MCF 10A (cell line): Measurements from ENCODE around the gene CLDN10. TPM values are rescaled to one million over a fixed set of nuclear protein-coding genes. Genes with fewer than 3 reads are reported as not detected.
A peak's percentile ranks its signal among the peaks of the same experiment; 100 is the strongest.

Experiments
- Bru-seq: library from RNA; stranded (reverse); fragments of 400-500 nt; gene quantifications from one replicate; lab custom pipeline; 2021; lab: Mats Ljungman, UMichigan
- BruChase-seq, 2 experiments: library from RNA; stranded (reverse); fragments of 400-500 nt; gene quantifications; one replicate each; lab custom pipeline; 2021; lab: Mats Ljungman, UMichigan
- BruUV-seq: library from RNA; stranded (reverse); fragments of 400-500 nt; replicated peaks from 2 replicates; lab custom pipeline; 2021; lab: Mats Ljungman, UMichigan
- CTCF ChIA-PET: fragments of 300-600 bp; sonication (Branson Sonifier 250); formaldehyde crosslinking; extraction: SDS; loops from one replicate; lab custom pipeline; 2021; ENCODE audit warnings: antibody characterized with exemption, inconsistent platforms; lab: Yijun Ruan, JAX
- POLR2A ChIA-PET: fragments of 300-600, 350-650 bp; sonication (Branson Sonifier 250); formaldehyde crosslinking; extraction: SDS; loops from one replicate; lab custom pipeline; 2020; ENCODE audit warnings: antibody characterized with exemption, inconsistent platforms; lab: Yijun Ruan, JAX
- DNase-seq: peaks from one replicate; pipeline ENCODE4 v3.0.0-alpha.2; 2018; ENCODE audit not compliant: unreplicated experiment
- H3K27ac Mint-ChIP-seq: one replicate; pipeline ENCODE4 v1.8.0; 2022; ENCODE audit warnings: mild to moderate bottlenecking, low read depth, mixed read lengths; ENCODE audit not compliant: unreplicated experiment
- H3K27me3 Mint-ChIP-seq: one replicate; pipeline ENCODE4 v1.8.0; 2022; ENCODE audit warnings: mixed read lengths; ENCODE audit not compliant: insufficient read depth, unreplicated experiment
- H3K36me3 Mint-ChIP-seq: one replicate; pipeline ENCODE4 v1.8.0; 2022; ENCODE audit warnings: mild to moderate bottlenecking, moderate library complexity, mixed read lengths; ENCODE audit not compliant: insufficient read depth, unreplicated experiment
- H3K4me1 Mint-ChIP-seq: one replicate; pipeline ENCODE4 v1.8.0; 2022; ENCODE audit warnings: mixed read lengths; ENCODE audit not compliant: insufficient read depth, unreplicated experiment
- H3K4me3 Mint-ChIP-seq: one replicate; pipeline ENCODE4 v1.8.0; 2022; ENCODE audit warnings: mild to moderate bottlenecking, moderate library complexity, mixed read lengths; ENCODE audit not compliant: unreplicated experiment
- H3K9me3 Mint-ChIP-seq: one replicate; pipeline ENCODE4 v1.8.0; 2022; ENCODE audit warnings: mixed read lengths; ENCODE audit not compliant: unreplicated experiment
- intact Hi-C: fragments of 100-400 bp; cut with micrococcal nuclease; formaldehyde crosslinking; loops from 2 replicates; pipeline ENCODE4 v1.14.1; 2022
- long read RNA-seq: library from polyadenylated mRNA; stranded (forward); transcript quantifications from one replicate; pipeline ENCODE4 v2.0.0, GENCODE V29; 2022
- total RNA-seq: library from RNA; stranded (reverse); gene quantifications from 2 replicates; pipeline ENCODE4 v1.2.3, GENCODE V29; 2022
- TF ChIP-seq, protein P1 (sequence below): fragments of 200-600 bp; IDR thresholded peaks from one replicate; pipeline ENCODE4 v1.8.0; 2022; ENCODE audit warnings: antibody characterized with exemption, mild to moderate bottlenecking; ENCODE audit not compliant: unreplicated experiment

CLDN10 gene, protein sequence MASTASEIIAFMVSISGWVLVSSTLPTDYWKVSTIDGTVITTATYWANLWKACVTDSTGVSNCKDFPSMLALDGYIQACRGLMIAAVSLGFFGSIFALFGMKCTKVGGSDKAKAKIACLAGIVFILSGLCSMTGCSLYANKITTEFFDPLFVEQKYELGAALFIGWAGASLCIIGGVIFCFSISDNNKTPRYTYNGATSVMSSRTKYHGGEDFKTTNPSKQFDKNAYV
- total RNA-seq (not detected in 2 replicates), Bru-seq, nascent RNA (percentile 2 among the genes with signal in this experiment), BruChase-seq, experiment 1, labeled RNA remaining after a 6-hour chase (not detected), BruChase-seq, experiment 2, labeled RNA remaining after a 2-hour chase (not detected)
- long read RNA-seq = 0 reads

GRCh38 chr13:95552539-95553441 lies at the start of gene CLDN10:
Gene CLDN10 (plus strand): TSS chr13:95552720. CDS start chr13:95552754, 34 bp downstream.
- POLR2A ChIA-PET = no interaction called here
- Mint-ChIP-seq H3K4me3 (no peak within 1 kb of the TSS), H3K27ac (no peak within 1 kb of the TSS)

DNA sequence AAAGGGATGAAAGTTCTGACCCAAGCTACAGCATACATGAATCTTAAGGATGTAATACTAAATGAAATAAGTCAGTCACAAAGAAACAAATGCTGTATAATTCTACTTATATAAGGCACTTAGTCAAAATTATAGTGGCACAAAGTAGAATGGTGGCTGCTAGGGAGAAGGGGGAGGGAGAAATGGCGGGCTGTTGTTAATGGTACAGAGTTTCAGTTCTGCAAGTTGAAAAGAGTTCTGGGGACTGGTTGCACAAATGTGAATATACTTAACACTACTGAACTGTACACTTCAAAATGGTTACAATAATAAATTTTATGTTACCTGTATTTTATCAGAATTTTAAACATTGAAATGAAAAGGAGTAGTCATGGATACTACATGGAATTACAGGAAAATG lies 48.9 kb upstream of the CLDN10 start:
- BruUV-seq = no TSS peak
- peaks cover 6% of the 10 kb centered on the region for H3K4me1 Mint-ChIP-seq
- H3K27me3 Mint-ChIP-seq = no peaks in the 10 kb centered on the region
- H3K36me3 Mint-ChIP-seq = no peaks in the 10 kb centered on the region
- CTCF ChIA-PET = interaction anchor here (0.6 to 1.1 kb wide), 2 partner anchors 27 to 29 kb away, joined by 3 to 5 read pairs; no protein-coding TSS in a partner anchor
- TF ChIP-seq, protein P1, sequence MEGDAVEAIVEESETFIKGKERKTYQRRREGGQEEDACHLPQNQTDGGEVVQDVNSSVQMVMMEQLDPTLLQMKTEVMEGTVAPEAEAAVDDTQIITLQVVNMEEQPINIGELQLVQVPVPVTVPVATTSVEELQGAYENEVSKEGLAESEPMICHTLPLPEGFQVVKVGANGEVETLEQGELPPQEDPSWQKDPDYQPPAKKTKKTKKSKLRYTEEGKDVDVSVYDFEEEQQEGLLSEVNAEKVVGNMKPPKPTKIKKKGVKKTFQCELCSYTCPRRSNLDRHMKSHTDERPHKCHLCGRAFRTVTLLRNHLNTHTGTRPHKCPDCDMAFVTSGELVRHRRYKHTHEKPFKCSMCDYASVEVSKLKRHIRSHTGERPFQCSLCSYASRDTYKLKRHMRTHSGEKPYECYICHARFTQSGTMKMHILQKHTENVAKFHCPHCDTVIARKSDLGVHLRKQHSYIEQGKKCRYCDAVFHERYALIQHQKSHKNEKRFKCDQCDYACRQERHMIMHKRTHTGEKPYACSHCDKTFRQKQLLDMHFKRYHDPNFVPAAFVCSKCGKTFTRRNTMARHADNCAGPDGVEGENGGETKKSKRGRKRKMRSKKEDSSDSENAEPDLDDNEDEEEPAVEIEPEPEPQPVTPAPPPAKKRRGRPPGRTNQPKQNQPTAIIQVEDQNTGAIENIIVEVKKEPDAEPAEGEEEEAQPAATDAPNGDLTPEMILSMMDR = no peak
- H3K27ac Mint-ChIP-seq = no peak overlapping the region
- POLR2A ChIA-PET = interaction anchor here (1.4 kb wide), 1 partner anchor 10 kb away, joined by 5 read pairs; no protein-coding TSS in a partner anchor
- H3K4me3 Mint-ChIP-seq = no peak overlapping the region
- no peak for DNase-seq
- intact Hi-C loops = no loop called here
- peaks cover 11% of the 10 kb centered on the region for H3K9me3 Mint-ChIP-seq

More at GRCh38 chr13:95552539-95553441, at the start of gene CLDN10:
- TF ChIP-seq, protein P1 = no peak
- DNase-seq = no peak
- intact Hi-C loops = no loop called here
- CTCF ChIA-PET = interaction anchor here (0.9 to 1.2 kb wide), 3 partner anchors 11 to 55 kb away, joined by 3 to 8 read pairs (median 3); no protein-coding TSS in a partner anchor
- Mint-ChIP-seq H3K36me3 (no peaks in the 10 kb centered on the region), H3K27me3 (no peaks in the 10 kb centered on the region), H3K9me3 (no peaks in the 10 kb centered on the region), H3K4me1 (peaks cover 5% of the 10 kb centered on the region)
- no TSS peak for BruUV-seq

DNA sequence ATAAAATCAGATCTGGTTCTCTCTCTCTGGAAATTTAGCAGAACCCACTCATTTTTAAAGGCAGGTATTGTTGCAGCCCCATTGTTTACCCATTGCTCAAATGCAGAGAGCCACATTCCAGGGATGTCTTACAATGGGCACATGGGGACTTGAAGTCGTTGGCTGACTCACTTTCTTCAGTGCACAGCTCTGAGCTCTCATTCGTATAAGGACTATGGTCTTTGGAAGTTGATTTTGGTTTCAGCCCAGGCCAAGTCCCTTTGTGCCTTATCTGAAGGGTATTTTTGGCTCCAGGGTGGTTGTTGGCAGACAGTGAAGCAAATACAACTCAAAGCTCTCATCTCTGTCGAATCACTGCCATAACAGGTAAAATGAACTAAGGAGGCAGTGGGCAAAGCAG lies 47.3 kb upstream of the CLDN10 start:
- Mint-ChIP-seq H3K27me3 (no peaks in the 10 kb centered on the region), H3K36me3 (no peaks in the 10 kb centered on the region), H3K4me3 (no peak overlapping the region), H3K9me3 (peaks cover 8% of the 10 kb centered on the region), H3K4me1 (peaks cover 2% of the 10 kb centered on the region), H3K27ac (no peak overlapping the region)
- BruUV-seq = no TSS peak
- peak; percentile 44 for DNase-seq
- TF ChIP-seq, protein P1 = no peak
- ChIA-PET CTCF (interaction anchor here (1.1 to 1.8 kb wide), 2 partner anchors 10 to 328 kb away, joined by 4 to 5 read pairs; no protein-coding TSS in a partner anchor), POLR2A (interaction anchor here (1.0 kb wide), 1 partner anchor 59 kb away, joined by 4 read pairs; no protein-coding TSS in a partner anchor)
- intact Hi-C loops = no loop called here
